Measurements from ENCODE around the gene DOK6.

The DOK6 gene

DNA sequence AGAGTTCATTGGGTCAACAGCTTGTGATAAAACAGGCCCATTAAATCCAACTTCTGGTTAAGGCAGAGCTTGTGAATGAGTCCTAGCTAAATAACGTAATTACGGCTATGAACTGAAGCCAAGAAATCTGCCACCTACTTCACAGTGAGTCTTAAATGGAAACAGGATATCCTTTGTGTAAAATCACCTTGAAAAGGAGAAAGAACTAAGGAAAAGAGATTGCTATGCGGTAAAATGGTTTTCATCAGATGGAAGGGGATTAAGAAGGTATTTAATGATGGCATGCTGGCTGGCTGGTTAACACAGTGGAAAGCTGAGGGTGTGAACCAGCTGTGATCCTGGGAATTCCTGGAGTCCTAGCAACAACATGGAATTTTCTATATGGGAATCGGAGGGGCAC is 156.6 kb downstream of the DOK6 start:
- no peak for DNase-seq

DNA sequence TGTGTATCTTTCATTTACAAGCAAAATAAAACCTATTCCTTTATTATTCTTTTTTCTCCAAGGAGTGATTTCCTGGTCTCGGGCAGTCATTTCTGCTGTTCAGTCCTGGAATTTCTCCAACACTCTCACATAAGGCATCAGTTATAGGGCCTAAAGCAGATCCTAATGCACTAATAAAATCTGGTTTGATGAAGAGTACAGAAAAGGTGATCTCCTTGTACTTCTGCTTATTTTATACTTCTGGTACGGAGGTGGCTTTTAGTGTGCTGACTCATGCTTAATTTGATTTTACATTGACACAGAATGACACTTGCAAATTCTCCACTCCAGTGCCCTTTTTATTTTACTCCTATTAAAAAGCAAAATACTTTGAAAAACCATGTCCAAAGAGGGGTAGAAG is 157.4 kb downstream of the DOK6 start:
- DNase-seq: no peak

DNA sequence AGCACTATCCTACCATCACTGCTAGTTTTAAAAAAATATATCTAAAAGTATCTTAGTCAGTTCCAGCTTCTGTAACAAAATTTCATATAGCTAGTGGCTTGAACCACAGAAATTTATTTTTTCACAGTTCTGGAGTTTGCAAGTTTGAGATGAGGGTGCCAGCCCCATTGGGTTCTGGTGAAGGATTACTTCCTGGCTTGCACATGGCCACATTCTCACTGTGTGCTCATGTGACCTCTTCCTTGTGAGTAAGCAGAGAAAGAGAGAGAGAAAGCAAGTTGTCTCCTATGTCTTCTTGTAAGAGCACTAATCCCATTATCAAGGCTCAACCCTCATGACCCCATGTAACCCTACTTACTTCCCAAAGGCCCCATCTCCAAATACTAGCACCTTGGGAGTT is 158.9 kb downstream of the DOK6 start:
- no peak for DNase-seq

DNA sequence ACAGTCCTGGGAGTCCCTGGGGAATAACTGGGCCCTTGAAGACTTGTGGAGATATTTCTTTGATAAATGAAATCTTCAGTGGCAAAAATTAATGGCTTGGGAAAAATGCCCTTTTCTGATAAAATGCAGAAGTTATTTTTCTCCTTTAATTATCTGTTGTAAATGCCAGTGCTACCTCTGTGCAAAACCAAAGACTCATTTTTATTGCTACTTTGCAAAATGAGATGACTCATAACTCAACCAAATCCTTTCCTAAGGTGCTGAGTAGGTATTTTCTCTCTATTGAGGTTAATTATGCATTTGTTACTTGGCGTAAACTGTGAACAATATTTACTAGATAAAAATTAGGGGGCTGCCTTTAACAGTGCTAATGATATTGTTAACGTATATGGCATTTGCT is 163.9 kb downstream of the DOK6 start:
- no peak for DNase-seq

DNA sequence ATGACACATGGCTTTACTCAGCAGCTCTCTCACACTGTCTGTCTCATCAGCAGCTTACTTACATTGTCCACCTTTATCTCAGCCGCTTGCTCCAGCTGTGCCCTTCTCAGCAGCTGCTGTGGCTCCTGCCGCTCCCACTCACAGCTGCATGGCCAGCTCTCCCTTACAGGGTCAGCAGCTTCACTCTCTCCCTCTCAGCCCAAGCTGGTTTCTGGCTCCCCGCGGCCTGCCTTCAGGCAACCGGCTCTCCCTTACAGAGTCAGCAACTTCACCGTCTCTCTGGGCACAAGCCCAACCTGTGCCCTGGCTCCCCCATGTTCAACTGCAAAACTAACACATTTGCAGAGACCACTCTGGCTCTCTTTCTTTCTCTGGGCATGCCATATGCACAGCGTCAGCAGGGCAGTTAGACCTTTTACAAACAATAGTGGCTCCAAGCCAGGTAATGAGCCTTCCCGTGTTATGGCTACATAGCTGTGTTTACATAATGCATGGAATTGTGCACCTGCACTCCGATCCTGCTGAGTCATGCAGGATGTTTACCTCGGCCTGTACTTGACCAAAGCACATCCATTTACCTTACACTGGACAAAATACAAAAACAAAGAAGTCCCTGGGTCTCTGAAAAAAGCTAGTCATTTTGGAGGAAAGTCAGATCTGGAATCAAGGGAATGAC is 167.3 kb downstream of the DOK6 start:
- DNase-seq: no peak

DNA sequence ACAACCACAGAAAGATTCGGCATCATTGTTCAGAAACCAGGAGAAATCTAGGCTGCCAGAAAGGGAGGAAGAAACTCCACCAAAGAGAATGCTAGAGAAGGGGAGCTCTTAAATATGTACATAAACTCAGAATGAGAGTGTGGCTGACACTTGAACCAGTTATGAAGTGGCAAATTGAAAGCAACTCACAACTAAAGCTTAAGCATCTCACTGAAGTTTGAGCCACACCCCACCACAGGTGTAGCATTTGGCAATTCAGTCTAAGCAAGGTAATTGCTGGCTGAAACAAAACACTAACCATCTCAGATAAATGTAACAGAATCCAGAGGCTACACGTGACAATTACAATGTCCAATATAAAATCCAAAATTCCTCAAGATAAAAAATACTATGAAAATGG is 168.4 kb downstream of the DOK6 start:
- DNase-seq: no peak

DNA sequence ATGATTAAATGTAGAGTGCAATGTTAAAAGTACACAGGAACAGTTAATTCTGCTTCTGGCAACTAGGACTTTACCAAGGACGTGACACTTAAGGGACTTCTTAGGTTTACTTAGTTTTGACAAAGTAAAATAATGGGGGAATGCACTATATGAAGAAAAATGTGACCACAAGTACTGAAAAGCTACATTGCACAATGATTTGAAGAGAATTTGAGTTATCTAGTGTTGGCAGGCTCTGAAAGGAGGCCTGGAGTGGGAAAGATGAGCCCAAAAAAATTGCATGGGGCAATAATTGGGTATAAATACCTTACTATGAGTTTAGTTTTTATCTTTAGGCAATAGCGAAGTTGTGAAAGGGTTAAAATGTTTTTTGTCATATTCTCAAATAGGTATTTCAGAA is 173.7 kb downstream of the DOK6 start:
- no peak for DNase-seq

DNA sequence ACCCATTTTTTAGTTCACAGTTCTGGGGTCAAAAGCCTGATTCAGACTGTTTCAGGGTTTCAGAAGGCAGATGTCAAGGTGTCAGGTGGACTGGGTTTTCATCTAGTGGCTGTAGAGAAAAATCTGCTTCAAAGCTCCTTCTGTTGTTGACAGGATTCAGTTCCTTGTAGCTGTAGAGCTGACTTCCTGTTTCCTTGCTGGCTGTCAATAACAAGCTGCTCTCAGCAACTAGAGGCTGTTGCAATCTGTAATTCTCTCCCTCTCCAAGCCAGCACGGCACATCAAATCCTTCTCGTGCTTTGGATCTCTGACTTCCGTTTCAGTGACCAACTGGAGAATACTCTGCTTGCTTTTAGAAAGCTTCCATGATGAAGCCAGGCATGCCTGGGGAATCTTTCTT is 179.4 kb downstream of the DOK6 start:
- no peak for DNase-seq

DNA sequence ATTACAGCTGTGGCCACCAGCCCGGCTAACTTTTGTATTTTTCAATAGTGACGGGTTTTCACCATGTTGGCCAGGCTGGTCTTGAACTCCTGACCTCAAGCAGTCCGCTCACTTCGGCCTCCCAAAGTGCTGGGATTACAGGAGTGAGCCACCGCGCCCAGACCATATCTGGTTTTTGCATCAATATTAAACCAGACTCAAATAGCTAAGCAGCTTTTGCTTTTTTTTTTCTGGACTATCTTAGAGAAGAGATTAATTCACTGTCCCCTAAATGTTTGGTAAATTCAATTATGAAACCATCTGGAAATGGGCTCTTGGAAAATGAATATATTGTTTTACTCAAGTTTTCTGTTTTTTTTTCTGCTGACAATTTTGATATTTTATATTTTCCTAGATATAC is 183.7 kb downstream of the DOK6 start:
- no peak for DNase-seq

DNA sequence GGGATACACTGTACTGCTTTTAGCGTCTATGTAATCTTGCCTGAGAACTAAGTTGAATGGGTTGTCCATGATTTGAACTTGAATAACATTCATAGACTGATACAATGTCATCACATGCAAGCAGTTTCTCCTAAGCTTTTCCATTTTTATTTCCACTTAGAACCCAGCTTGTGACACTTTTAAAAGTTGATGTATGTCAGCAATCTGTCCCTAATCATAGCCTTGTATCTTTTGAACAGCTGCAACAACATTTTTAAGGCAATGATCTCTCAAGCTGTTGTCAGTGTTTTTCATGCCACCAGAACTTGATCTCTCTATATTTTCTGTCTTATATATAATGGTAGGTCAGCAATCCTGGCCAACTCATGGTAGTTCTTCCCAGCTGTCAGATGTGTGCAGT is 185.0 kb downstream of the DOK6 start:
- no peak for DNase-seq

DNA sequence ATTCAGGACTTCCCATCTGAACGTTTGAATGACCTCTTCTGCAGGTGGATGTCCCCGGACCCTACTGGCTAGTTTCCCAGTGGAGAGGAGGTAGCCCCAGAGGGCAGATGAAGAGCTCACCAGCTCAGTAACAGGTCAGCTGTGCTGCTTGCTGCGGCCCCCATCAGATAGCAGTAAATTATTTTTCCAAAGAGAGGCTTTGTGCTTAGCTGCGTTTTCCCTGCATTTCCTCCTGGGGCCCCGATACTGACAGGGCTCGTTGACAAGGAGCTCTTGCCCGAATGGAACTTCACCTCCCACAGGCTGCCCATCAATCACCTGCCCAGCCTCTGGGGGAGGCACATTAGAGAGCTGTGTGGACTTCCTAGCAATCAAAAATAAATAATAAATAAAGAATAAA is 185.8 kb downstream of the DOK6 start:
- DNase-seq: no peak

DNA sequence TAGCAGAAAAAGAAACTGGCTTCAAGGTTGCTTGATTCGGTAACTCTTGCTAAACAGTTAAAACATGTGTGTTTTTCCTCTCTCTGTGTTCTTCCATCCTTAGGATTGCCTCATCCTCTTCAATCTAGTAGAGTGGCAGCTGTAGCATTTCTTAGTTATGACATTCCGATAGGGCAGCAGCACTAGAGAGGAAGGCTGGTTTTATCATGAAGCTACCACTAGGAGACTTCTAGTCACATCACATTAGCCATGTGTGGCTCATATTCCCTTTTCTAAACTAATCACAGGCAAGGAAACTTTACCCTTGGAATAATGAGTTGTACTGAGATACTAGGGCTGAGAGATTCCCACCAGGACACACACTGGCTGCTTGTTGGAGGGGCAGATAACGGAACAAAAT is 187.6 kb downstream of the DOK6 start:
- no peak for DNase-seq

DNA sequence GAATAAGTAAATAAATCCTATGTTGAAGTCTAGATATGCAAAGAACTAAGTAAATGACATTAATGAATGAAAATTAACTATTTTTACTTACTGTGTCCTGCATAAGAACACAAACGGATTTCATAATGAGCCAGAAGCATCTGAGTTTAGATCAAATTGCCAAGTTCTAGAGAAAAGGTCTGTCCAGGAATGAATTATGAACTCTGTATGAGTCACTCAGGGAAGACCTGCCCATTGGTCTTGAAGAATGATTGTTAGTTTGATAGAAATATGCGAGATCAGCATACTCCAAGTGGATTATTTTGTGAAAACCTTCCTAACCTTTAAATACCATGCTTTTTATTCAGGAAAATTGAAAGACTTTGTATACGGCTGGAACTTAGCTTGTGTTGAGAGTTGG is 189.5 kb downstream of the DOK6 start:
- DNase-seq: no peak

DNA sequence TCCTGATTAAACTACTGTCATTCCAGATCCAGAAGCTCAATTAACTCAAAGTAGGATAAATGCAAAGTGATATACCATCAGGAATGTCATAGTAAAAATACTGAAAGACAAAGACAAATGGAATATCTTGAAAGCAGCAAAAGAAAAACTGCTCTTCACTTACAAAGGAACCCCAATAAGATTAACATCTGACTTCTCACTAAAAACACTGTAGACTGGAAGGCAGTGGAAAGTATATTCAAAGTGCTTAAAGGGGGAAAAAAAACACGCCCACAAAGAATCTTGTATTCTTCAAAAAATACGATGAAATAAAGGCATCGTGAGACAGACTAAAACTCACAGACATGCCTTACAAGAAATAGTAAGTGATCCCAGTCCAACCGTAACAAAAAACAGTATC is 195.7 kb downstream of the DOK6 start:
- DNase-seq: no peak

DNA sequence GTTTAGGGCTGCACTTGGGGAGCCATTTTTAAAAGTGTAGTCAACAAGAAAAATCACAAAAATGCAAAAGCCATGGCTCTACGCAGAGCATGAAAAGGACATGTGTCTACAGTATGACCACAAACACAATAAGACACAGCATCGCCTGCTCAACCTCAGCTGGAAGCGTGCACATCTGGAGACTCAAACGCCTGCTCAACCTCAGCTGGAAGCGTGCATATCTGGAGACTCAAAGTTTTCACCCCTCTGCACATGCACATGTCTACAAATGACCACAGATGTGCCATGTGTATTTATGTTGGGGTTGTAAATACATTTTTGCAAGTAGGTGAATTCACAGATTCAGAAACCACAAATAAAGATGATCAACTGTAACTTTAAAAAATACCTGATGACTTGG is 196.9 kb downstream of the DOK6 start:
- no peak for DNase-seq

DNA sequence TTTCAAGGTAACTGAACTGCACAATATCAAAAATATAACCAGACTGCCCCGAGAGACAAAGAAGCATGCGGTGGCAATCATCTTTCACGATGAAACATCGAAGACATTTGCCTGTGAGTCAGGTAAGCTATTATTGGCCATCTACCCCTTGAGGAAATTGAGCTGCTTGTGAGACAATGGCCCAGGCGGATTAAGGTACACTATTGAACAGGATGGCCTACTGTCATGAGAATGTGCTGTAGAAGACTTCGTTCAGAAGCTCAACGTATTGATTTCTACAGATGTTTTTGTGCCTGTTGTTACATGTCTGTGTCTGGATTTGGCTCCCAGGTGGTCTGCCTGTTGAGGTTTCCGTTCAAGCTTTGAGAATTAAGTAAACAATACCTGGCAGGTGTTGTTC is 198.7 kb downstream of the DOK6 start:
- DNase-seq: no peak

DNA sequence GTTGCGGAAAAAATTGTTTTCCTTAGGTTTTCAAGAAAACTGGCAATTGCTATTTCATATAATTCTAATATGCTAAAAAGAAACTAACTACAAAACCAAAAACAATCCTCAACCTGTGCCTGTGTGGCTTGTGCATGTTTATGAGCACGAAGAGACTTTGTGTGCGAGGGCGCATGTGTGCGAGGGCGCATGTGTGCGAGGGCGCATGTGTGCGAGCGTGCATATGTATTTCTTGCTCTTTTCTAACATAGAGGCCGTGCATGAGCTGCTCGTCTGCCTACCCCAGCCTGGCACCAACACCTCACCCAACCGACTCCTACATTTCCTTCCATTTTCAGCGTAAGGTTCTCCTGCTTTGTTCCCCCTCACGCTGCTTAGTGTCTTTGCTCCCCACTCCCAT is 211.6 kb downstream of the DOK6 start:
- DNase-seq: no peak

DNA sequence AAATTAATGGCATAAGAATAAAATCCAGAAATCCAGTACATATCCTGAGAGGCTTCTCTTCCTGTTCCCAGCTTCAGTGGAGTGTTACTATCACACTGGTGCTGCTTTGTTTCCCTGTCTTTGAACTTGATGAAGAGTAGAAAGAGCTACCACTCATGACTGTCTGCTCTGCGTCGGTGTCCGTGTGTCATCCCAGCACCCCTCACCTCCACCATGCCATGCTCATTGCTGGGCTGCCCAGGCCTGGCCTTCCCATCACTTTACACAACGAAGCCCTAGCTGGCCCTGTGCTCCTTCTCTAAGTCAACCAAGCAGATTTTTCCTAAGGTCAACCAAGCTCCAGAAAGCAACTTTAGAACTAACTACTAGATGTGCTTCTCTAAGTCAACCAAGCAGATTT is 215.4 kb downstream of the DOK6 start:
- no peak for DNase-seq

DNA sequence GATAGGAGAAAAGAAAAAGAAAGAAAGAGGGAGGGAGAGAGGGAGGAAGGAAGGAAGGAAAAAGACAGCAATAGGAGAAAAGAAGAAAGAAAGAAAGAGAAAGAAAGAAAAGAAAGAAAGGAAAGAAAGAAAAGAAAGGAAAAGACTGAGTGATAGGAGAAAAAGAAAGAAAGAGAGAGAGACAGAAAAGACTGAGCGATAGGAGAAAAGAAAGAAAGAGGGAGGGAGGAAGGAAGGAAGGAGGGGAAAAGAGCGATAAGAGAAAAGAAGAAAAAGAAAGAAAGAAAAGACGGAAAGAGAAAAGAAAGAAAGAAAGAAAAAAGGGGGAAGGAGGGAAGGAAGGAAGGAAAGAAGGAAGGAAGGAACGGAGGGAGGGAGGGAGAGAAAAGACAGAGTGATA is 216.7 kb downstream of the DOK6 start:
- no peak for DNase-seq

DNA sequence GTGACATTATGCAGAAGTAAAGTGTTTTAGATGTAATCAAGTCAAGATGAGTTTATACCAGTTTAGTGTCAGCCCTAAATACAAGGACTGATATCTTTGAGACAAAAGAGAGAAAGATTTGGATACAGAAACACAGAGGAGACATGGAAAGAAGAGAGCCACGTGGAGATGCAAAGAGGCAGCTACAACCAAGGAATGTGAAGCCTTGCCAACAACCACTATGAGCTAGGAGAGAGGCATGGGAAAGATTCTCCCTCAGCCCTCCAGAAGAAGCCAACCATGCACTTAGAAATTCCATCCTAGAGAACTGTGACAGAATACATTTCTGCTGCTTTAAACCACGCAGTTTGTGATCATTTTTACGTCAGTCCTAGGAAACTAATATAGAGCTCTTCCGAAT is 217.2 kb downstream of the DOK6 start:
- DNase-seq: no peak

DNA sequence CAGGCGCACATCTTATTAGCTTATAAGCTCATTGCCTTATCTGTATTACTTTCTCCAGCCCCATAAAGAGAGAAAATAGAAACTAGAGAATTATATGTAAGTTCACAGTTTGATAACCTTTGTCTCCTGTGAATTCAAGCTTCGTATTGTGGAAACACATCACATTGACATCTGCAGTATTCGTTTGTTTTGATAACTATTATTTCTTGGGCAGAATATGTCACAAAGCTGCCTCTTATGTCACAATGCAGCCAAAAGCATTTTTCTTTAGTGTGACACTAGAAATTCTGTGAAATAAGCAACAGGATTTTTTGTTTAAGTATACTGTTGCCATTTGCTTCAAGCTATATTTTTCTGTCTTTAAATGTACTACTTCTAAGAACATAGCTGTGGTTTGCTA is 221.5 kb downstream of the DOK6 start:
- no peak for DNase-seq

DNA sequence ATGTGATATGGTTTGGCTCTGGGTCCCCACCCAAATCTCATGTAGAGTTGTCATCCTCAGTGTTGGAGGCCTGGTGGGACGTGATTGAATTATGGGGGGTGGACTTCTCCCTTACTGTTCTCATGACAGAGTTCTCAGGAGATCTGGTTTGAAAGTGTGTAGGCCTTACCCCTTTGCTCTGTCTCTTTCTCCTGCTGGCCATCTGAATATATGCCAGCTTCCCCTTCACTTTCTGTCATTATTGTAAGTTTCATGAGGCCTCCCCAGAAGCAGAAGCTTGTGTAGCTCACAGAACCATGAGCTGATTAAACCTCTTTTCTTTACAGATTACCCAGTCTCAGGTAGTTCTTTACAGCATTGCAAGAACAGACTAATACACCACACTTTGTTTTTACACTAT is 222.3 kb downstream of the DOK6 start:
- DNase-seq: no peak

DNA sequence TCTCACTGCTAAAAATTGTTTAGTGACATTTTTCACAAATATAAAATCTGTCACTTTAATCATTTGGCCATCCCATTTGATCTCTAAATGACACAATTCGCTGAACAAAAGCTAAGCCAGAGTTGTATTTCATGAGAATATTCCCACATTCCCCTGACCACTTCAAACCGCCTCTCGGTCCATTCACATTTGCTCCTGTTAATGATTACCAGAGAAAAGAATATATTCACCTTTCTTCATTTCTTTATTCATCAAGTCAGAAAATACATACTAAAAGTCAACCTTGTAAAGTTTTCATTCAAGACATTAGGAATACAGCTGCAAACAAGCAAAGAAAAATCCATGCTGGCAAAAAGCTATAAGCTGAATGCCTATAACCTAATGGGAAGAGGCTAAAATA is 225.5 kb downstream of the DOK6 start:
- no peak for DNase-seq

DNA sequence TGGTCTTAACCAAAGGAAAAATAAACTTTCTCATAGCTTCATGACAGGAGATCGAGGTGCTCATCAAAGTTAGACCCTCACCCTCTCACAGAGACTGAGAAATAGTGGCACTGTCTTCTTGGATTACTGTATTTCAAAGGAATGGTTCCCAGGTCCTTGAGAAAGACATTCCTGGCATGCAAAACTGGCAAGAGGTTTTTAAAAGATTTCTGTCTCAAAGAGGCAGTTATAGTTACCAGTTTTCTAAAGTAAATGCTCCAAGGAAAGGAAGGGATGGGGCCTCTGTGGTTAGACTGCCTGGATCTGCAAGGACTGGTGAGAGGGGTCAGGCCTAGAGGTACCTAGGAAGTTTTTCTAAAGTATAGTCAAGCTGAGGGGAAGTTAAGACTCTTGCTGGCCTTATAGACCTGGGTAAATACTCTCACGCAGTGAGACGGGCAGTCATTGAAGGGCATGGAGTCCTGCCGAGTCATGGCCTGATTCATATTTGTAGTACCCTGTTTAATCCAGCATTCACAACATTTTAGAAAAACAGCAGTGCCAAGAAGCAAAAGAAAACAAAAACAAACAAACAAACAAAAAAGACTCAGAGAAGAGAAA is 226.1 kb downstream of the DOK6 start:
- DNase-seq: no peak

DNA sequence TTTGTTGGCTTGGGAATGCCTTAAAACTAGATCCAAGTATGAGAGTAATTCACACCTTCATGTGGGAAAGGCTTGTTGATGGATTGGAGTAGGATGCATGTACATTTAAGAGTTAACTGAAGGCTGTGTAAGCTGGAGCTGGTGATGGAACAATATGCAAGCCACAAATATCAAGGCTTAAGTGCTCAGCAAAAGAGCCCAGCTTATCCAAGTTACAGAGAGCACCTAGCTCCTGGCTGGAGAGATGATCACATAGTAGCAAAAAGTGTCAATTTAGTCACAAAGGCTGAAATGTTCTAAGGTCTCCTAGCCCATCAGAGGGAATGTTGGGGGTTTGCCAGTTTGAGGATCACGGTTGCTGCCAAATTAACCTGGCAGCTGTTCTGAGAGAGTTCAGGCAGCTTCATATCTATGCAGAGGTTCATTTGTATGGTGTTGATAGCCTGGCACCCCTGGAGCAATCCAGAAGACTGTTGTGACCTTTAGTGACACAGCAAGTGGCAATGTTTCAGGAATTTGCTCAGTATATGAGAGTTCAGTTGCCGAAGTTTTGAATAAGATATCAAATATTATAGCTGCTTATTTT is 228.2 kb downstream of the DOK6 start:
- no peak for DNase-seq
